OCI-LY1 (cell line): Measurements from ENCODE around the gene C3orf33.

Experiments
- H2AFZ ChIP-seq: fragments of 200-600 bp; sonication (generic), shearing (Covaris generic); 2 replicates; pipeline ENCODE4 v1.6.0; 2014; ENCODE audit warnings: antibody characterized with exemption, mild to moderate bottlenecking, low read length
- H3F3A ChIP-seq: fragments of 200-600 bp; sonication (generic), shearing (Covaris generic); 2 replicates; pipeline ENCODE4 v1.6.0; 2014; ENCODE audit warnings: mild to moderate bottlenecking, antibody characterized with exemption, low read length, moderate library complexity; ENCODE audit not compliant: insufficient read depth
- H3K27ac ChIP-seq: fragments of 200-600 bp; sonication (generic); 2 replicates; pipeline ENCODE4 v1.5.1; 2014; ENCODE audit warnings: low read length, mixed run types, mild to moderate bottlenecking, low read depth; ENCODE audit not compliant: poor library complexity, severe bottlenecking
- H3K27me3 ChIP-seq: fragments of 200-600 bp; sonication (generic); 2 replicates; pipeline ENCODE4 v1.6.0; 2014; ENCODE audit warnings: antibody characterized with exemption, mild to moderate bottlenecking, low read length, moderate library complexity; ENCODE audit not compliant: insufficient read depth
- H3K36me3 ChIP-seq: fragments of 200-600 bp; sonication (generic); 2 replicates; pipeline ENCODE4 v1.6.1; 2014; ENCODE audit warnings: mild to moderate bottlenecking, antibody characterized with exemption, low read length, moderate library complexity, mixed read lengths; ENCODE audit not compliant: insufficient read depth
- H3K4me1 ChIP-seq: fragments of 200-600 bp; sonication (generic); 2 replicates; pipeline ENCODE4 v1.5.1; 2014; ENCODE audit warnings: mild to moderate bottlenecking, low read length, moderate library complexity; ENCODE audit not compliant: insufficient read depth, severe bottlenecking
- H3K4me2 ChIP-seq: fragments of 200-600 bp; sonication (generic), shearing (Covaris generic); 2 replicates; pipeline ENCODE4 v1.6.1; 2014; ENCODE audit warnings: low read length
- H3K4me3 ChIP-seq: fragments of 200-600 bp; sonication (generic); 2 replicates; pipeline ENCODE4 v1.5.1; 2014; ENCODE audit warnings: low read length, low read depth, mild to moderate bottlenecking, mixed read lengths; ENCODE audit not compliant: poor library complexity, severe bottlenecking
- H3K79me2 ChIP-seq: fragments of 200-600 bp; shearing (Covaris generic); 2 replicates; pipeline ENCODE4 v1.6.1; 2016; ENCODE audit warnings: mixed run types, low read length, mixed read lengths; ENCODE audit not compliant: insufficient read depth
- H3K9ac ChIP-seq: fragments of 200-600 bp; sonication (generic), shearing (Covaris generic); 2 replicates; pipeline ENCODE4 v1.6.1; 2014; ENCODE audit warnings: mild to moderate bottlenecking, low read length, mixed read lengths
- H3K9me2 ChIP-seq: fragments of 200-600 bp; sonication (generic), shearing (Covaris generic); 2 replicates; pipeline ENCODE4 v1.6.1; 2014; ENCODE audit warnings: low read depth, mild to moderate bottlenecking, low read length, mixed read lengths
- H3K9me3 ChIP-seq: fragments of 200-600 bp; shearing (Covaris generic); 2 replicates; pipeline ENCODE4 v1.6.1; 2014; ENCODE audit warnings: low read length, mixed read lengths
- H4K20me1 ChIP-seq: fragments of 200-600 bp; sonication (generic), shearing (Covaris generic); 2 replicates; pipeline ENCODE4 v1.6.0; 2016; ENCODE audit warnings: mild to moderate bottlenecking, low read length; ENCODE audit not compliant: insufficient read depth
- EZH2 ChIP-seq: fragments of 200-600 bp; sonication (generic), shearing (Covaris generic); IDR thresholded peaks from 2 replicates; pipeline ENCODE4 v1.8.0; 2017; ENCODE audit warnings: borderline replicate concordance, mixed run types, mild to moderate bottlenecking, antibody characterized with exemption, low read length, moderate library complexity, mixed read lengths
- TF ChIP-seq, protein P1 (sequence below): fragments of 200-600 bp; sonication (generic), shearing (Covaris generic); IDR thresholded peaks from 2 replicates; pipeline ENCODE4 v1.5.1; 2017; ENCODE audit warnings: mild to moderate bottlenecking, antibody characterized with exemption, low read length, moderate library complexity, mixed read lengths

Gene C3orf33

GRCh38 chr3:155747946-155748290, 58.2 kb downstream of the C3orf33 start:
- H3K4me3 ChIP-seq, result no peak overlapping the region

GRCh38 chr3:155747286-155747945, 58.7 kb downstream of the C3orf33 start:
- no peaks in the 10 kb centered on the region for H3F3A ChIP-seq
- H3K4me2 ChIP-seq, result no peak overlapping the region
- H3K9me2 ChIP-seq, result no peaks in the 10 kb centered on the region
- no peak overlapping the region for H2AFZ ChIP-seq
- H3K9me3 ChIP-seq, result no peaks in the 10 kb centered on the region
- H3K27me3 ChIP-seq, result peaks cover 9% of the 10 kb centered on the region; the same call in 1 of the 2 replicates
- TF ChIP-seq, protein P1, sequence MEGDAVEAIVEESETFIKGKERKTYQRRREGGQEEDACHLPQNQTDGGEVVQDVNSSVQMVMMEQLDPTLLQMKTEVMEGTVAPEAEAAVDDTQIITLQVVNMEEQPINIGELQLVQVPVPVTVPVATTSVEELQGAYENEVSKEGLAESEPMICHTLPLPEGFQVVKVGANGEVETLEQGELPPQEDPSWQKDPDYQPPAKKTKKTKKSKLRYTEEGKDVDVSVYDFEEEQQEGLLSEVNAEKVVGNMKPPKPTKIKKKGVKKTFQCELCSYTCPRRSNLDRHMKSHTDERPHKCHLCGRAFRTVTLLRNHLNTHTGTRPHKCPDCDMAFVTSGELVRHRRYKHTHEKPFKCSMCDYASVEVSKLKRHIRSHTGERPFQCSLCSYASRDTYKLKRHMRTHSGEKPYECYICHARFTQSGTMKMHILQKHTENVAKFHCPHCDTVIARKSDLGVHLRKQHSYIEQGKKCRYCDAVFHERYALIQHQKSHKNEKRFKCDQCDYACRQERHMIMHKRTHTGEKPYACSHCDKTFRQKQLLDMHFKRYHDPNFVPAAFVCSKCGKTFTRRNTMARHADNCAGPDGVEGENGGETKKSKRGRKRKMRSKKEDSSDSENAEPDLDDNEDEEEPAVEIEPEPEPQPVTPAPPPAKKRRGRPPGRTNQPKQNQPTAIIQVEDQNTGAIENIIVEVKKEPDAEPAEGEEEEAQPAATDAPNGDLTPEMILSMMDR, result no peak
- TF ChIP-seq EZH2, result no peak
- H3K9ac ChIP-seq, result no peak overlapping the region
- no peak overlapping the region for H3K4me3 ChIP-seq
- peaks cover 26% of the 10 kb centered on the region for H3K4me1 ChIP-seq
- no peaks in the 10 kb centered on the region for H3K36me3 ChIP-seq
- H3K27ac ChIP-seq, result no peak overlapping the region
- no peaks in the 10 kb centered on the region for H4K20me1 ChIP-seq
- H3K79me2 ChIP-seq, result no peaks in the 10 kb centered on the region

More at GRCh38 chr3:155747946-155748290, 58.2 kb downstream of the C3orf33 start:
- Histone ChIP-seq H3K4me2 (no peak overlapping the region), H2AFZ (no peak overlapping the region), H3K4me1 (peaks cover 26% of the 10 kb centered on the region), H3K9me3 (no peaks in the 10 kb centered on the region), H3K36me3 (no peaks in the 10 kb centered on the region), H3K79me2 (no peaks in the 10 kb centered on the region), H3K9me2 (no peaks in the 10 kb centered on the region), H3F3A (no peaks in the 10 kb centered on the region), H3K27me3 (peaks cover 9% of the 10 kb centered on the region; the same call in 1 of the 2 replicates), H4K20me1 (no peaks in the 10 kb centered on the region), H3K9ac (no peak overlapping the region), H3K27ac (no peak overlapping the region)
- TF ChIP-seq EZH2, result no peak
- TF ChIP-seq, protein P1, result no peak

- Histone ChIP-seq H3K9ac (no peak overlapping the region), H3K9me2 (no peaks in the 10 kb centered on the region), H3K4me2 (no peak overlapping the region), H2AFZ (no peak overlapping the region), H3K9me3 (no peaks in the 10 kb centered on the region), H3F3A (no peaks in the 10 kb centered on the region), H3K4me3 (no peak overlapping the region), H3K27ac (no peak overlapping the region), H3K79me2 (no peaks in the 10 kb centered on the region), H4K20me1 (no peaks in the 10 kb centered on the region), H3K4me1 (peaks cover 26% of the 10 kb centered on the region), H3K36me3 (no peaks in the 10 kb centered on the region), H3K27me3 (peaks cover 9% of the 10 kb centered on the region; the same call in 1 of the 2 replicates)
- TF ChIP-seq, protein P1, result no peak
- TF ChIP-seq EZH2, result no peak
Observed at GRCh38 chr3:155746703-155747102, 59.4 kb downstream of the C3orf33 start.
